LNCAP (cell line): ENCODE data around the gene BTG4.

Source experiments
- TF ChIP-seq, protein P1 (sequence below): fragments of 450-650 bp; IDR thresholded peaks from 2 replicates; pipeline ENCODE4 v1.5.1; 2017; ENCODE audit warnings: mild to moderate bottlenecking

BTG4 gene

DNA sequence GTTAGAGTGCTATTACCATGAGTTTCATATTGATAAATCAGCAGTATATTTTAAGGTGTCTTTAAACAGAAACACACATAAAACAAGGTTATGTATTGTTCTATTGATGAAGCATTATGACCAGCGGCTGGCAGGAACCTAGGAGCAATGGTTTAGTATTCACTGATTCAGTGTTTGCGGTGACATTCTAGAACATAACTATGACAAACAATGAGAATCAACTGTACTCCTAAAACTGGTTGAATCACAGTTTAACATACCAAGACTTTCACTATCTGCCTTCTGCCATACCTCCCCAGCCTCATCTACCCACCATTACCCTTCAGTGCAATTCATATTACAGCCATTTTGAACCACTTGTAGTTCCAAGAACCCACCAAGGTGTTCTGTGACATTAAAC lies 11.2 kb upstream of the BTG4 start:
- TF ChIP-seq, protein P1, sequence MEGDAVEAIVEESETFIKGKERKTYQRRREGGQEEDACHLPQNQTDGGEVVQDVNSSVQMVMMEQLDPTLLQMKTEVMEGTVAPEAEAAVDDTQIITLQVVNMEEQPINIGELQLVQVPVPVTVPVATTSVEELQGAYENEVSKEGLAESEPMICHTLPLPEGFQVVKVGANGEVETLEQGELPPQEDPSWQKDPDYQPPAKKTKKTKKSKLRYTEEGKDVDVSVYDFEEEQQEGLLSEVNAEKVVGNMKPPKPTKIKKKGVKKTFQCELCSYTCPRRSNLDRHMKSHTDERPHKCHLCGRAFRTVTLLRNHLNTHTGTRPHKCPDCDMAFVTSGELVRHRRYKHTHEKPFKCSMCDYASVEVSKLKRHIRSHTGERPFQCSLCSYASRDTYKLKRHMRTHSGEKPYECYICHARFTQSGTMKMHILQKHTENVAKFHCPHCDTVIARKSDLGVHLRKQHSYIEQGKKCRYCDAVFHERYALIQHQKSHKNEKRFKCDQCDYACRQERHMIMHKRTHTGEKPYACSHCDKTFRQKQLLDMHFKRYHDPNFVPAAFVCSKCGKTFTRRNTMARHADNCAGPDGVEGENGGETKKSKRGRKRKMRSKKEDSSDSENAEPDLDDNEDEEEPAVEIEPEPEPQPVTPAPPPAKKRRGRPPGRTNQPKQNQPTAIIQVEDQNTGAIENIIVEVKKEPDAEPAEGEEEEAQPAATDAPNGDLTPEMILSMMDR: no peak

DNA sequence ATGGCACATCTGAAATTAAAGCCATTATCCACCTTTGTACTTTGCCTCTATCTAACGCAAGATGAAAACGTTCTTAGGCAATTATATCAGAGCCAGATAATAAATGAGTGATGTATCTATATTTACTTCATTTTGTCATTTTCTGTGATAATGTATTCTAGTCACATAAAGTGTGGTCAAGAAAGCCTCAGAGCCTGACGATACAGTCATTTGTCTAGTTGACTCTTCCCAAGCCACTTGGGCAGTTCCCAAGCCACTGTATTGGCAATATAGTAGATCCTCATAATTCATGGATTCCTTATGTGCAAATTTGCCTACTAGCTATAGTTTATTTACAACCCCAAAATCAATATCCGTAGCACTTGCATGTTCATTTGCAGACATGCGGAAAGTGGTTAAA lies 10.2 kb upstream of the BTG4 start:
- TF ChIP-seq, protein P1: no peak

DNA sequence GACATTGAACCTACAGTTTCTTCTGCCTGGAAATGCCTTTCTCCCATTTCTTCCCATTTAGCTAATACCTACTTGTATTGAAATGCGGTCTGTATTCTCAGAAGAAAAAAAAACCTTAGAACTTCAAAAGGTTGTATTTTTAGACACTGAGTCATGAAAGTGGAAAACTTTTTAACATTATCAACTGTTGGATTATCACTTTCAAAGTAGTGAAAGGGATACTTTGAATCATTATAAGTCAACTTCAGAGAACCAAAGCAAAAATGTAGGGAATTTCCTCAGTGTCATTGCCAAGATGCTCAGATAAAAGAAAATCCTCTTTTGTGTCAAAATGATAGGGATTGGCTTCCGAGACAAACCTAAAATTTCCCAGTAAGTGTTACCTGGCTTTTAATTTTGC lies 8.9 kb upstream of the BTG4 start:
- TF ChIP-seq, protein P1: no peak

DNA sequence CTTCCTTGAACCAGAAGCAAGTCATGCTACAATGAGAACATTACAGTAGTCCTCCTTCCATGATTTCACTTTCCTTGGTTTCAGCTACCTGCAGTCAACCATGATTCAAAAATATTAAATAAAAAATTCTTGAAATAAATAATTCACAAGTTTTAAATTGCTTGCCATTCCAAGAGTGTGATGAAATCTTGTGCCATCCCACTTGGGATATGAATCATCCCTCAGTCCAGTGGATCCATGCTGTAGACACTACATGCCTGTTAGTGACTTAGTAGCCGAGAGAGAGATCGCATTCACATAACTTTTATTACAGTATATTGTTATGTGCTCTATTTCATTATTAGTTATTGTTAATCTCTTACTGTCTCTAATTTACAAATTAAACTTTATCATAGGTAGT lies 8.4 kb upstream of the BTG4 start:
- TF ChIP-seq, protein P1: no peak

DNA sequence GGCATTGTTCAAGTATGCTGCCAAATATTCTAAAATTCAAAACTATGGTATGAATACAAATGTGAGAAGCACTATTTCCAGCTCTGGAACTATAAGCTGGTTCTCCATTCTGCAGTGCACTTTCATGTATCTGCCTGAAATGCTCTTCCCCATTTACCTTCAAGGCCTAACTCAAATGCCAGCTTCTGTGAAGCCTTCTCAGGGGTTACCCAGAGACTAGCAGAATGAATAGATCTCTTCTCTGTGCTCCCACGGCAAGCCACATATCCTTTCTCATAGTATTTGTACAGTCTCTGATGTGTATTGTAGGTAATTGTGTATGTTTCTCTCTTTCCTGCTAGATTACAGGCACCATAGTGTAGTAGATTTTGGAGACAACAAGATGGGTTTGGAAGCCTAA lies 6.5 kb upstream of the BTG4 start:
- TF ChIP-seq, protein P1: no peak

DNA sequence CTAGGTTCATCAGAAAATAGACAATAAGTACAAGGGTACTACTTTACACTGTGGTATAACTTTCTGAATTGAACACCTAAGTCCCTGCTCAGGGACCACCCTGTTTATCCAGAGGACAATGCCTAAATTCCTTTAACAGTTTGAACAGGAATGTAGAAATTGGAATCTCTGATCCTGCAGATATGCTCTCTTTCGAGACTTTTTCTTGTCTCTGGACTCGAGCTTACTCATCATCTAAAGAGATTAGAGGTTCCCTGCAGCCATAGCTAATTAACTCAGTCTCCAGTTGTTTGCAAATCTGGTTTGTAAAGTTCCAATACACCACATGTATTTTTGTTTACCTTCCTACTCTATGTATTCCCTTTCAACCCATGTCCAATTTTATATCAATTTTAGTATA lies 3.4 kb upstream of the BTG4 start:
- TF ChIP-seq, protein P1: no peak

DNA sequence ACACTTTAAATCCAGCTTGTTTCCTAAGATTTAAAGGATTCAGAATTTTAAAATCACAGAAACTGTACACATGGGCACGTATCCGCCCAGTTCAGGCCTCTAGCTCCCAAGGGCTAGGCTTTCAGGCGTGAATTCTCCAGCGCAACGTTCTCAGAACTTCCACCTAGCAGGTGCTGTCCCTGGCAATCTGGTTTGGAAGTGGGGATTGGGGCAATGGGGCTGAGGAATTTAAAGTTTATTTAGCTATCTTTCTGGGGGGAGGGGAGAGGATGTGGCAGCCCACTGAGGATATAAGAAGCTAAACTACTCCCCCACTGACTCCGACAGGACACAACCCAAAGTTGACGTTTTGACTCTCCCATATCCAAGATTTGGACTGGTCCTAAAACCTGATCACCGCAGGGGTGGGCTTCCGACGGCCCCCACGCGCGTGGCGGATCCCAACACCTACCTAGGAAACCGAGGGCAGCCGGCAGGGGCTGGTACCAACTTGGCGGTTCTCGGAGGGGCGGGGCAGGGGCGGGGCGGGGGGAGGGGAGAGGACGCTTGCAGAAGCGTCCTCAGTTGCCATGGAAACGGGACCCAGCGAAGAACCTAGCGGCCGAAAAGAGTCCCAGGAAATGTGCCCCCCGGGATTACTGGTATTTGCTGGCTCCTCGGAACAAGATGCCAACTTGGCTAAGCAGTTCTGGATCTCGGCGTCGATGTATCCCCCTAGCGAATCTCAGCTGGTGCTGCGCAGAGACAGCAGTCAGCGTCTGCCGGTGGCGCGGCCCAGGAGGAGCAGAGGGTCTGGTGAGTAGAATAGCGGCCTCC lies 2.2 kb upstream of the BTG4 start, which contains the start of gene HOATZ:
Gene HOATZ, plus strand, starts transcription at position 563 of the 816 bp plus-strand sequence. Its CDS starts 7 bp downstream, at position 570.
- TF ChIP-seq, protein P1: no peak
